ENCODE measurements around the gene LY6G5B.

The LY6G5B gene, protein sequence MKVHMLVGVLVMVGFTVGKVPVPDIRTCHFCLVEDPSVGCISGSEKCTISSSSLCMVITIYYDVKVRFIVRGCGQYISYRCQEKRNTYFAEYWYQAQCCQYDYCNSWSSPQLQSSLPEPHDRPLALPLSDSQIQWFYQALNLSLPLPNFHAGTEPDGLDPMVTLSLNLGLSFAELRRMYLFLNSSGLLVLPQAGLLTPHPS

DNA sequence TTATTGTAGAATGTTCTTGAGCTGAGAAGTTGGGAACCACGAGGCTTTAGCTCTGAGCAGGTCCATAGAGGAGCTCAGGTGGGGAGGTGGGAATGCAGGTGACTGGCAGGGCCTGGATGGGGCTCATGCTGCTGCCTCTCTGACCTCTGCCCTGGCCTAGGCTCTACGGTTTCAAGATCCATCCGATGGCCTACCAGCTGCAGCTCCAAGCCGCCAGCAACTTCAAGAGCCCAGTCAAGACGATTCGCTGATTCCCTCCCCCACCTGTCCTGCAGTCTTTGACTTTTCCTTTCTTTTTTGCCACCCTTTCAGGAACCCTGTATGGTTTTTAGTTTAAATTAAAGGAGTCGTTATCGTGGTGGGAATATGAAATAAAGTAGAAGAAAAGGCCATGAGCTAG is at the start of gene LY6G5B:
Gene LY6G5B (plus strand): TSS at position 301 of the 400 bp plus-strand sequence. CDS start 975 bp downstream, outside the sequence.
- Histone ChIP-seq H2AFZ (ENCODE audit: low read length) (no peak within 1 kb of the TSS), H3K36me3 (replicated peaks; ENCODE audit: insufficient read depth, low read length) (peaks cover 13% of the 10 kb centered on the region), H3K9me3 (replicated peaks; ENCODE audit: insufficient read depth, low read length) (no peaks in the 10 kb centered on the region), H3K4me1 (ENCODE audit: low read length) (peaks cover 4% of the 10 kb centered on the region; the same call in 1 of the 2 replicates), H3K79me2 (ENCODE audit: low read length) (peaks cover 44% of the 10 kb centered on the region), H3K9me2 (replicated peaks; ENCODE audit: insufficient read depth, low read length) (no peaks in the 10 kb centered on the region), H3K27ac (ENCODE audit: low read length) (no peak within 1 kb of the TSS), H3K4me3 (ENCODE audit: low read length) (no peak within 1 kb of the TSS), H3F3A (ENCODE audit: insufficient read depth, low read length) (peaks cover 6% of the 10 kb centered on the region), H3K9ac (ENCODE audit: low read length) (no peak within 1 kb of the TSS), H4K20me1 (ENCODE audit: insufficient read depth, low read length) (no peaks in the 10 kb centered on the region), H3K4me2 (ENCODE audit: low read depth, low read length) (no peak within 1 kb of the TSS), H3K27me3 (replicated peaks; ENCODE audit: insufficient read depth, low read length) (no peaks in the 10 kb centered on the region)
- DNase-seq: no peak
- TF ChIP-seq EZH2 (optimal IDR thresholded peaks at IDR 0.05; ENCODE audit: low read depth, low read length) (no peak), EZH2phosphoT487 (IDR thresholded peaks at IDR 0.05; ENCODE audit: low read length) (no peak)
- TF ChIP-seq, protein P1, sequence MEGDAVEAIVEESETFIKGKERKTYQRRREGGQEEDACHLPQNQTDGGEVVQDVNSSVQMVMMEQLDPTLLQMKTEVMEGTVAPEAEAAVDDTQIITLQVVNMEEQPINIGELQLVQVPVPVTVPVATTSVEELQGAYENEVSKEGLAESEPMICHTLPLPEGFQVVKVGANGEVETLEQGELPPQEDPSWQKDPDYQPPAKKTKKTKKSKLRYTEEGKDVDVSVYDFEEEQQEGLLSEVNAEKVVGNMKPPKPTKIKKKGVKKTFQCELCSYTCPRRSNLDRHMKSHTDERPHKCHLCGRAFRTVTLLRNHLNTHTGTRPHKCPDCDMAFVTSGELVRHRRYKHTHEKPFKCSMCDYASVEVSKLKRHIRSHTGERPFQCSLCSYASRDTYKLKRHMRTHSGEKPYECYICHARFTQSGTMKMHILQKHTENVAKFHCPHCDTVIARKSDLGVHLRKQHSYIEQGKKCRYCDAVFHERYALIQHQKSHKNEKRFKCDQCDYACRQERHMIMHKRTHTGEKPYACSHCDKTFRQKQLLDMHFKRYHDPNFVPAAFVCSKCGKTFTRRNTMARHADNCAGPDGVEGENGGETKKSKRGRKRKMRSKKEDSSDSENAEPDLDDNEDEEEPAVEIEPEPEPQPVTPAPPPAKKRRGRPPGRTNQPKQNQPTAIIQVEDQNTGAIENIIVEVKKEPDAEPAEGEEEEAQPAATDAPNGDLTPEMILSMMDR (IDR thresholded peaks at IDR 0.05; ENCODE audit: low read length): no peak

DNA sequence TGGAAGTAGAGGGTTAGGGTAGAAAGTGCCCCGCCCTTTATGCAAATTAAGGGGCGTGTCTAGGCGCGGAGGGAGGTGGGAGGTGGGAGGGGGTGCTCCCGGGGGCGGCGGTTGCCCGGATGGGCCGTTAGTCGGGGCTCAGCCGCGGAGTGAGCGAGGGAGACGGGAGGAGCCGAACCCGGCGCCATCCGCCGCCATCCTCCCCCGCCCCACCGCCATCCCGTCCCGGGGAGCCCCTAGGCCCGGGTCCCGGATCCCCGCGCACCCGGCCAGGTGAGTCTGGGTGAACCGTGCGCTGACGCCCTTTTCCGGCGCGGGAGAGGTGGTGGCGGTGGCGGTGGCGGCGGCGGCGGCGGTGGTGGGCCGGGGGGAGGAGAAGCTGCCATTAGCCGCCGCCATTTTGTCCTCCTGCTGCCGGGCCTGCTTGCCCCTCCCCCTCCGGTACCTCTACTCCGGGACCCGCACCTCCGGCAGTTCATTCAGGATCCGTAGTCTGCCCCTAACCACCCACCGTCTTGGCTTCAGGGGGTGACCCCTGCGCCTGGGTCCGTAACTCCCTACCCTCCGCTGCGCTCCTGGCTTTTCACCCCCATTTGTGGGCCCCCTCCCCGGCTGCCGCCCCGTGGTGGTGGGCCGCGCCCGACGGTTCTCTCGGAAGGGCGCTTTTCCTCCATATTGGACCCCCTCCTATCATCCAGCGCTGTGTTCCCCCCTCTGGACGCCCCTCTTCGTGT is 49.0 kb upstream of the LY6G5B start, which contains the start of gene PRRC2A:
Gene PRRC2A (plus strand): TSS at position 130 of the 734 bp plus-strand sequence. CDS start 2,075 bp downstream, outside the sequence.
- no peak for DNase-seq
- TF ChIP-seq, protein P1 (IDR thresholded peaks at IDR 0.05; ENCODE audit: low read length): no peak
- TF ChIP-seq EZH2phosphoT487 (IDR thresholded peaks at IDR 0.05; ENCODE audit: low read length): no peak
- no peak for TF ChIP-seq EZH2 (optimal IDR thresholded peaks at IDR 0.05; ENCODE audit: low read depth, low read length)
- Histone ChIP-seq H3K79me2 (ENCODE audit: low read length) (peaks cover 52% of the 10 kb centered on the region), H3K4me1 (ENCODE audit: low read length) (peaks cover 8% of the 10 kb centered on the region; the same call in 1 of the 2 replicates), H2AFZ (ENCODE audit: low read length) (peak within 1 kb of the TSS; percentile 63), H3K9me3 (replicated peaks; ENCODE audit: insufficient read depth, low read length) (no peaks in the 10 kb centered on the region), H3K4me2 (ENCODE audit: low read depth, low read length) (peak within 1 kb of the TSS; percentile 71), H3K9ac (ENCODE audit: low read length) (peak within 1 kb of the TSS; percentile 97), H3K27ac (ENCODE audit: low read length) (peak within 1 kb of the TSS; percentile 99), H3K4me3 (ENCODE audit: low read length) (peak within 1 kb of the TSS; percentile 95), H3K9me2 (replicated peaks; ENCODE audit: insufficient read depth, low read length) (no peaks in the 10 kb centered on the region), H4K20me1 (ENCODE audit: insufficient read depth, low read length) (no peaks in the 10 kb centered on the region), H3F3A (ENCODE audit: insufficient read depth, low read length) (peaks cover 7% of the 10 kb centered on the region; the same call in 1 of the 2 replicates), H3K27me3 (replicated peaks; ENCODE audit: insufficient read depth, low read length) (no peaks in the 10 kb centered on the region), H3K36me3 (replicated peaks; ENCODE audit: insufficient read depth, low read length) (peaks cover 4% of the 10 kb centered on the region; the same call in 1 of the 2 replicates)

DNA sequence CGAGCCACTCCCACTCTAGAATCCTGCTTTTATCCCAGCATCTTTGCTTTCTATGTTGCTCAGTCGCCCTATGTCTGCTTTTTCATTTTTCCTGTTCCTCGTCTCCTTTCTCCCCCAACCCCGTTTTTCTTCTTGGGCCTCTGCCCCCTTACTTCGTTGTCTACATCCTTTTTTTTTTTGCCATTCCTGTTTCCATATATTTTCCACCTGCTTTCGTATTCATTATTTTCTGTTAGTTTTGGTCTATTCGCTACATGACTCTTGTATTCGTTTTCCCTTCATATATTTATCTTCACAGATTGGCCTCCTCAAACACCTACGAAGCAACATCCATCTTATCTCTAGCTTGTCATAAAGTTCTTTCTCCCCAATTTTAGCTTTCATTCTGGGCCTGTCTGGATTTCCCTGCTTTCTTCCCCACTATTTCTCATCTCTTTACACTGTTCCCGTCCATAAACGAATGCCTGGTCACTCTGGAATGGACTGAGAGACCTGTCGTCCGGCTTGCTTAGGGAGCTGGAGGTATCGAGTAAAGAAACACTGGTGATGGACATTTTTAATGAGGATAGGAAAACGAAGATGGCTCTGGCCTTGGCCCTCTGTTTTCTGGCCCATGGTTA is 48.3 kb upstream of the LY6G5B start:
- H3K9me2 ChIP-seq (replicated peaks; ENCODE audit: insufficient read depth, low read length): no peaks in the 10 kb centered on the region
- peaks cover 7% of the 10 kb centered on the region; the same call in 1 of the 2 replicates for H3F3A ChIP-seq (ENCODE audit: insufficient read depth, low read length)
- no peaks in the 10 kb centered on the region for H3K9me3 ChIP-seq (replicated peaks; ENCODE audit: insufficient read depth, low read length)
- H3K4me2 ChIP-seq (ENCODE audit: low read depth, low read length): peak overlapping the region; percentile 71
- peaks cover 59% of the 10 kb centered on the region for H3K79me2 ChIP-seq (ENCODE audit: low read length)
- DNase-seq: no peak
- peak overlapping the region; percentile 97 for H3K9ac ChIP-seq (ENCODE audit: low read length)
- peaks cover 8% of the 10 kb centered on the region; the same call in 1 of the 2 replicates for H3K4me1 ChIP-seq (ENCODE audit: low read length)
- H4K20me1 ChIP-seq (ENCODE audit: insufficient read depth, low read length): no peaks in the 10 kb centered on the region
- peak overlapping the region; percentile 51; the same call in 1 of the 2 replicates for H2AFZ ChIP-seq (ENCODE audit: low read length)
- H3K4me3 ChIP-seq (ENCODE audit: low read length): peak overlapping the region; percentile 95
- H3K36me3 ChIP-seq (replicated peaks; ENCODE audit: insufficient read depth, low read length): peaks cover 8% of the 10 kb centered on the region; the same call in 1 of the 2 replicates
- H3K27me3 ChIP-seq (replicated peaks; ENCODE audit: insufficient read depth, low read length): no peaks in the 10 kb centered on the region
- peak overlapping the region; percentile 59; the same call in 1 of the 2 replicates for H3K27ac ChIP-seq (ENCODE audit: low read length)
- no peak for TF ChIP-seq EZH2 (optimal IDR thresholded peaks at IDR 0.05; ENCODE audit: low read depth, low read length)
- TF ChIP-seq EZH2phosphoT487 (IDR thresholded peaks at IDR 0.05; ENCODE audit: low read length): no peak
- TF ChIP-seq, protein P1 (IDR thresholded peaks at IDR 0.05; ENCODE audit: low read length): no peak
